Natural killer cell (primary cell): ENCODE data around the gene BRAT1. TPM values are rescaled to one million over a fixed set of nuclear protein-coding genes. Genes with fewer than 3 reads are reported as not detected.

ENCODE experiments used
- ATAC-seq, 3 donors: fragments of 150-1000 bp in 2 of 3; fragments of 200-7000 bp in 1 of 3; cut with Tn5 transposase; 1 replicate in 1 of 3; 2 replicates in 2 of 3; pipeline ENCODE4 v1.10.0; 2021; ENCODE audit warnings: mild to moderate bottlenecking in 2 of 3, moderate library complexity in 2 of 3
- DNase-seq, 2 donors: peaks; one replicate each; pipeline versions ENCODE4 v3.0.0 to v3.0.0-alpha.2; 2013 to 2021; ENCODE audit warnings: mixed read lengths in 1 of 2
- H3K27ac ChIP-seq: one replicate; pipeline ENCODE4 v1.5.1; 2013; ENCODE audit warnings: mild to moderate bottlenecking, low read length
- H3K27me3 ChIP-seq: one replicate; pipeline ENCODE4 v1.6.1; 2013; ENCODE audit warnings: low read length; ENCODE audit not compliant: control insufficient read depth, insufficient read depth
- H3K36me3 ChIP-seq: one replicate; pipeline ENCODE4 v1.6.1; 2013; ENCODE audit warnings: low read length; ENCODE audit not compliant: control insufficient read depth, insufficient read depth
- H3K4me1 ChIP-seq: one replicate; pipeline ENCODE4 v1.6.1; 2013; ENCODE audit warnings: low read length; ENCODE audit not compliant: control insufficient read depth, insufficient read depth
- H3K4me3 ChIP-seq: one replicate; pipeline ENCODE4 v1.5.1; 2013; ENCODE audit warnings: low read length
- H3K9me3 ChIP-seq: one replicate; pipeline ENCODE4 v1.6.1; 2013; ENCODE audit warnings: low read length; ENCODE audit not compliant: control insufficient read depth, insufficient read depth
- H3K27ac Mint-ChIP-seq, 2 donors: one replicate each; pipeline ENCODE4 v1.8.0; 2022; ENCODE audit warnings: mild to moderate bottlenecking in 2 of 2, mixed read lengths in 2 of 2, moderate library complexity in 1 of 2
- H3K27me3 Mint-ChIP-seq, 2 donors: one replicate each; pipeline ENCODE4 v1.8.0; 2022; ENCODE audit warnings: low read depth in 2 of 2, mixed read lengths in 2 of 2
- H3K36me3 Mint-ChIP-seq: one replicate; pipeline ENCODE4 v1.8.0; 2022; ENCODE audit warnings: mixed read lengths
- H3K4me1 Mint-ChIP-seq, 2 donors: one replicate each; pipeline ENCODE4 v1.8.0; 2022; ENCODE audit warnings: mixed read lengths in 2 of 2
- H3K4me3 Mint-ChIP-seq: one replicate; pipeline ENCODE4 v1.8.0; 2022; ENCODE audit warnings: mild to moderate bottlenecking, moderate library complexity, mixed read lengths
- H3K9me3 Mint-ChIP-seq, 2 donors: one replicate each; pipeline ENCODE4 v1.8.0; 2022; ENCODE audit warnings: mixed read lengths in 2 of 2
- WGBS: methylation state at CpG from one replicate; pipeline ENCODE4 v1.1.7; 2013; ENCODE audit warnings: missing lambda C conversion rate; ENCODE audit not compliant: insufficient coverage; 5-methylcytosine and 5-hydroxymethylcytosine counted together
- intact Hi-C: fragments of 100-400 bp; cut with micrococcal nuclease; formaldehyde crosslinking; loops from one replicate; pipeline ENCODE4 v1.14.2; 2022
- total RNA-seq, 4 donors: library from RNA; stranded (reverse); fragments of 120-200 nt in 1 of 4; gene quantifications; one replicate each; pipeline versions ENCODE4 v1.2.3 to v1.2.4, GENCODE V29; 2013 to 2022
- TF ChIP-seq, protein P1 (sequence below): fragments of 200-600 bp; IDR thresholded peaks from one replicate; pipeline ENCODE4 v1.8.0; 2022; ENCODE audit warnings: antibody characterized with exemption

Gene BRAT1
- total RNA-seq, 3 donors from 2014 or later (not counting 1 experiment from before 2014, with no cell fraction given) = 24.9 to 26.7 (median 25.6) TPM

- peaks cover 19 to 48% of the 10 kb centered on the region in 2 donors for H3K4me1 Mint-ChIP-seq
- H3K9me3 Mint-ChIP-seq = no peaks in the 10 kb centered on the region
- WGBS = 94% methylated on average over 15 of the region's 15 CpGs
Measured at GRCh38 chr7:2515424-2516193, 39.7 kb downstream of the BRAT1 start.

DNA sequence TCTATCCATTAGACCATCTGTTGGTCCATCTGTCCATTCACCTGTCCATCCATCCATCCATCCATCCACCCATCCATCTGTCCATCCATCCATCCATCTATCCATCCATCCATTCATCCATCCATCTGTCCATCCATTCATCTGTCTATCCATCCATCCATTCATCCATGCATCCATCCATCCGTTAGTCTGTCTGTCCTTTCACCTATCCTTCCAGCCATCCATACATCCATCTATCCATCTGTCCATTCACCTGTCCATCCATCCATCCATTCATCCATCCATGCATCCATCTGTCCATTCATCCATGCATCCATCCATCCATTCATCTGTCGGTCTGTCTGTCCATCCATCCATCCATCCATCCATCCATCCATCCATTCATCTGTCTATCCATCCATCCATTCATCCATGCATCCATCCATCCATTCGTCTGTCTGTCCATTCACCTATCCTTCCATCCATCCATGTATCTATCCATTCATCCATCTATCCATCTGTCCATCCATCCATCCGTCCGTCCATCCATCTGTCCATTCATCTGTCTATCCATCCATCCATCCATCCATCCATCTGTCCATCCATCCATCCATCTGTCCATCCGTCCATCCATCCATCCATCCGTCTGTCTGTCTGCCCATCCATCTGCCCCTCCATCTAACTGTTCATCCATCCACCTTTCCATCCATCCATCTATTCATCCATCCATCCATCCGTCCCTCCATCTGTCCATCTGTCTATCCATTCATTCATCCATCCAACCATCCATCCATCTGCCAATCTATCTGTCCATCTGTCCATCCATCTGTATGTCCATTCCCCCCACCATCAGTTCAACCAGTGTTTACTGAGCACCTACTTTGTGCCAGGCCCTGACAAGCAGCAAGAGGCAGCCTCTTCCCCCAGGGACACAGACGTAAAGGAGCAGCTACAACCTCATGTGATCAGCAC lies 40.6 kb downstream of the BRAT1 start:
- whole genome bisulfite sequencing = 91% methylated on average over 9 of the region's 9 CpGs
- H3K4me3 ChIP-seq = no peak overlapping the region
- DNase-seq (no peak), ATAC-seq (no peak)
- Mint-ChIP-seq H3K9me3 (no peaks in the 10 kb centered on the region), H3K36me3 (no peaks in the 10 kb centered on the region), H3K4me1 (peaks cover 20 to 51% of the 10 kb centered on the region in 2 donors), H3K27me3 (no peaks in the 10 kb centered on the region), H3K4me3 (no peak overlapping the region), H3K27ac (no peak overlapping the region)
- no peaks in the 10 kb centered on the region for H3K27me3 ChIP-seq
- H3K4me1 ChIP-seq = peaks cover 57% of the 10 kb centered on the region
- no peak overlapping the region for H3K27ac ChIP-seq
- TF ChIP-seq, protein P1, sequence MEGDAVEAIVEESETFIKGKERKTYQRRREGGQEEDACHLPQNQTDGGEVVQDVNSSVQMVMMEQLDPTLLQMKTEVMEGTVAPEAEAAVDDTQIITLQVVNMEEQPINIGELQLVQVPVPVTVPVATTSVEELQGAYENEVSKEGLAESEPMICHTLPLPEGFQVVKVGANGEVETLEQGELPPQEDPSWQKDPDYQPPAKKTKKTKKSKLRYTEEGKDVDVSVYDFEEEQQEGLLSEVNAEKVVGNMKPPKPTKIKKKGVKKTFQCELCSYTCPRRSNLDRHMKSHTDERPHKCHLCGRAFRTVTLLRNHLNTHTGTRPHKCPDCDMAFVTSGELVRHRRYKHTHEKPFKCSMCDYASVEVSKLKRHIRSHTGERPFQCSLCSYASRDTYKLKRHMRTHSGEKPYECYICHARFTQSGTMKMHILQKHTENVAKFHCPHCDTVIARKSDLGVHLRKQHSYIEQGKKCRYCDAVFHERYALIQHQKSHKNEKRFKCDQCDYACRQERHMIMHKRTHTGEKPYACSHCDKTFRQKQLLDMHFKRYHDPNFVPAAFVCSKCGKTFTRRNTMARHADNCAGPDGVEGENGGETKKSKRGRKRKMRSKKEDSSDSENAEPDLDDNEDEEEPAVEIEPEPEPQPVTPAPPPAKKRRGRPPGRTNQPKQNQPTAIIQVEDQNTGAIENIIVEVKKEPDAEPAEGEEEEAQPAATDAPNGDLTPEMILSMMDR = no peak
- H3K36me3 ChIP-seq = no peaks in the 10 kb centered on the region
- H3K9me3 ChIP-seq = no peaks in the 10 kb centered on the region
- intact Hi-C loops = loop anchor here (5.0 kb wide), 1 partner anchor 97 kb away; no protein-coding TSS in a partner anchor

More at GRCh38 chr7:2515424-2516193, 39.7 kb downstream of the BRAT1 start:
- Histone ChIP-seq H3K36me3 (no peaks in the 10 kb centered on the region), H3K4me1 (peaks cover 48% of the 10 kb centered on the region), H3K9me3 (no peaks in the 10 kb centered on the region), H3K4me3 (no peak overlapping the region), H3K27ac (no peak overlapping the region), H3K27me3 (no peaks in the 10 kb centered on the region)
- ATAC-seq = no peak
- no peak for DNase-seq
- no peaks in the 10 kb centered on the region for H3K36me3 Mint-ChIP-seq
- no peak overlapping the region for H3K27ac Mint-ChIP-seq
- intact Hi-C loops = no loop called here
- no peak overlapping the region for H3K4me3 Mint-ChIP-seq
- H3K27me3 Mint-ChIP-seq = no peaks in the 10 kb centered on the region
- TF ChIP-seq, protein P1 = no peak

DNA sequence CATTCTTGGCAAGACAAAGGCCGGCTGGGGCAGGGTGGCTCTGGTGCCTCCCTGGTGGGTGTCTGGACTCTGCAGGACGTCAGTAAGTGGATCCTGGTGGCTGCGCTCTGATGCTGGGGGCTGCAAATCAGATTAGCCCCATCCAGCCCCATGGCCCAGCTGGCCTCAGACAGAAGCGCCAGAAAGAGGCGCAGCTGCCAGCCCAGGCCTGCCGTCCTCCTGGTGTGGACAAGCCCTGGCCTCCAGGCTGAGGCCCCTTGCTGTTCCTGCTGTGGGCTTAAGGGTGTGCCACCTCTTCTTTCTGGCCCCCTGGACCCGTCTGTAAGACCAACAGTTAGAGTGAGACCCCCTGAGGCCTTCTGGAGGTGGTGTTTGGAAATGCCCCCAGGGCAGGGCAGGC lies 41.6 kb downstream of the BRAT1 start:
- Mint-ChIP-seq H3K9me3 (no peaks in the 10 kb centered on the region), H3K27ac (no peak overlapping the region), H3K27me3 (no peaks in the 10 kb centered on the region), H3K4me3 (no peak overlapping the region), H3K36me3 (no peaks in the 10 kb centered on the region), H3K4me1 (peaks cover 29 to 61% of the 10 kb centered on the region in 2 donors)
- TF ChIP-seq, protein P1 = no peak
- no peak overlapping the region for H3K4me3 ChIP-seq
- H3K27me3 ChIP-seq = no peaks in the 10 kb centered on the region
- ATAC-seq = no peak
- H3K9me3 ChIP-seq = no peaks in the 10 kb centered on the region
- H3K4me1 ChIP-seq = peaks cover 63% of the 10 kb centered on the region
- H3K36me3 ChIP-seq = no peaks in the 10 kb centered on the region
- intact Hi-C loops = loop anchor here (5.0 kb wide), 1 partner anchor 96 kb away; no protein-coding TSS in a partner anchor
- WGBS = 96% methylated on average over 7 of the region's 7 CpGs
- H3K27ac ChIP-seq = no peak overlapping the region
- no peak for DNase-seq
